ENCODE data around the gene RABGGTA. TPM values are rescaled to one million over a fixed set of nuclear protein-coding genes. Genes with fewer than 3 reads are reported as not detected.
"Not testable (repeated sequence)": the region's sequence is repeated elsewhere in the genome, so short reads cannot be mapped to it uniquely, and the experiment has no call there.

RABGGTA gene
- total and polyA plus RNA-seq, 9 of the 15 experiments (the other 6 are each of a cell fraction or from before 2014, with no cell fraction given) = 4.5 to 24.2 (median 15.5) TPM

DNA sequence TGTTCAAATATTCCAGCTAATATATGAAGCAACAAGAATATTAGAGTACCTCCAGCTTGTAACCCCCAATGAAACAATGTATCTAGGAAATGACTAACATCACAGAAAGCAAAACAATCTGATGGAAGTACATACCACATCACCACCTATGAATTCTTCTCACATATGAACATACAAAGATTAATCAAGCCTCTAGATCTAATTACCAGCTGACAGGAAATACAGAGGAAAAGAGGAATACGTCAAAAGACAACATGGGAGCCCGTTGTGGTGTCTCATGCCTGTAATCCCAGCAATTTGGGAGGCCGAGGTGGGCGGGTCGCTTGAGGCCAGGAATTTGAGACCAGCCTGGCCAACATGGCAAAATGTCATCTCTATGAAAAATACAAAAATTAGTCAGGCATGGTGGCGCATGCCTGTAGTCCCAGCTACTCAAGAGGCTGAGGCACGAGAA lies 46.8 kb downstream of the RABGGTA start:
- Histone ChIP-seq H3K4me2 (ENCODE audit: insufficient read depth, low read length) (no peak overlapping the region), H3K9me1 (ENCODE audit: control insufficient read depth, insufficient read depth, low read length) (no peaks in the 10 kb centered on the region), H3K9ac (ENCODE audit: insufficient read depth in 1 of 2, low read depth in 2 of 2, low read length in 2 of 2) (no peak overlapping the region), H3K4me3 (no peak overlapping the region), H3K79me2 (ENCODE audit: control insufficient read depth, insufficient read depth, low read length) (peaks cover 44% of the 10 kb centered on the region), H4K20me1 (replicated peaks; ENCODE audit: control insufficient read depth, insufficient read depth, low read length) (no peaks in the 10 kb centered on the region), H3K27me3 (ENCODE audit: control insufficient read depth in 2 of 2, insufficient read depth in 2 of 2, low read length in 2 of 2) (no peaks in the 10 kb centered on the region), H3K27ac (ENCODE audit: extremely low read depth, low read depth, low read length) (no peak overlapping the region), H3K9me3 (replicated peaks; ENCODE audit: control insufficient read depth, insufficient read depth, low read depth, low read length) (no peaks in the 10 kb centered on the region), H2AFZ (ENCODE audit: low read depth, low read length) (no peak overlapping the region), H3K36me3 (ENCODE audit: control insufficient read depth, insufficient read depth, low read length) (peaks cover 12% of the 10 kb centered on the region; the same call in 1 of the 3 replicates), H3K4me1 (replicated peaks in 1 of 2; ENCODE audit: control insufficient read depth in 2 of 2, insufficient read depth in 2 of 2, low read length in 2 of 2) (no peaks in the 10 kb centered on the region; a peak in 1 of 5 replicates)
- BruUV-seq (replicated peaks) = no TSS peak
- intact Hi-C loops (cut with micrococcal nuclease) (no loop called here), in situ Hi-C loops (cut with MboI) (no loop called here)
- ChIA-PET POLR2A (interaction anchor here (1.2 kb wide), 1 partner anchor 8 kb away, joined by 4 read pairs; the partner anchor contains the start of gene MDP1), CTCF (ENCODE audit: low intra/inter-chr PET ratio) (no interaction called here)
- 93% methylated on average over 7 of the region's 7 CpGs for WGBS (ENCODE audit: insufficient coverage, low coverage, missing lambda C conversion rate)
- FAIRE-seq = no peak
- TF ChIP-seq, protein P1, sequence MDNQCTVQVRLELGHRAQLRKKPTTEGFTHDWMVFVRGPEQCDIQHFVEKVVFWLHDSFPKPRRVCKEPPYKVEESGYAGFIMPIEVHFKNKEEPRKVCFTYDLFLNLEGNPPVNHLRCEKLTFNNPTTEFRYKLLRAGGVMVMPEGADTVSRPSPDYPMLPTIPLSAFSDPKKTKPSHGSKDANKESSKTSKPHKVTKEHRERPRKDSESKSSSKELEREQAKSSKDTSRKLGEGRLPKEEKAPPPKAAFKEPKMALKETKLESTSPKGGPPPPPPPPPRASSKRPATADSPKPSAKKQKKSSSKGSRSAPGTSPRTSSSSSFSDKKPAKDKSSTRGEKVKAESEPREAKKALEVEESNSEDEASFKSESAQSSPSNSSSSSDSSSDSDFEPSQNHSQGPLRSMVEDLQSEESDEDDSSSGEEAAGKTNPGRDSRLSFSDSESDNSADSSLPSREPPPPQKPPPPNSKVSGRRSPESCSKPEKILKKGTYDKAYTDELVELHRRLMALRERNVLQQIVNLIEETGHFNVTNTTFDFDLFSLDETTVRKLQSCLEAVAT (IDR thresholded peaks at IDR 0.05) = no peak
- TF ChIP-seq, protein P2, sequence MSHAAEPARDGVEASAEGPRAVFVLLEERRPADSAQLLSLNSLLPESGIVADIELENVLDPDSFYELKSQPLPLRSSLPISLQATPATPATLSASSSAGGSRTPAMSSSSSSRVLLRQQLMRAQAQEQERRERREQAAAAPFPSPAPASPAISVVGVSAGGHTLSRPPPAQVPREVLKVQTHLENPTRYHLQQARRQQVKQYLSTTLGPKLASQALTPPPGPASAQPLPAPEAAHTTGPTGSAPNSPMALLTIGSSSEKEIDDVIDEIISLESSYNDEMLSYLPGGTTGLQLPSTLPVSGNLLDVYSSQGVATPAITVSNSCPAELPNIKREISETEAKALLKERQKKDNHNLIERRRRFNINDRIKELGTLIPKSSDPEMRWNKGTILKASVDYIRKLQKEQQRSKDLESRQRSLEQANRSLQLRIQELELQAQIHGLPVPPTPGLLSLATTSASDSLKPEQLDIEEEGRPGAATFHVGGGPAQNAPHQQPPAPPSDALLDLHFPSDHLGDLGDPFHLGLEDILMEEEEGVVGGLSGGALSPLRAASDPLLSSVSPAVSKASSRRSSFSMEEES (CRISPR knock-in tag; IDR thresholded peaks at IDR 0.05) = no peak
- no peak for DNase-seq (ENCODE audit: extremely low read depth in 1 of 4, low spot score in 3 of 4)
- no peak for ATAC-seq

DNA sequence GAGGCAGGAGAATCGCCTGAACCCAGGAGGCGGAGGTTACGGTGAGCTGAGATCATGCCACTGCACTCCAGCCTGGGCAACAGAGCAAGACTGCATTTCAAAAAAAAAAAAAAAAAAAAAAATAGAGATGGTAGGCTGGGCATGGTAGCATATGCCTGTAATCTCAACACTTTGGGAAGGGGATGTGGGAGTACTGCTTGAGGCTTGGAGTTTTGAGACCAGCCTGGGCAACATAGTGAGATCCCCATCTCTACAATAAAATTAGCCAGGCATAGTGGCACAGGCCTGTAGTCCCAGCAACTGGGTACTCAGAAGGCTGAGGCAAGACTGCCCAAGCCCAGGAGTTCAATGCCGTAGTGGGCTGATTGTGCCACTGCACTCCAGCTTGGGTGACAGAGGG lies 48.4 kb downstream of the RABGGTA start:
- peaks cover 38% of the 10 kb centered on the region for H3K79me2 ChIP-seq (ENCODE audit: control insufficient read depth, insufficient read depth, low read length)
- H3K27me3 ChIP-seq (ENCODE audit: control insufficient read depth in 2 of 2, insufficient read depth in 2 of 2, low read length in 2 of 2) = not testable (repeated sequence)

More for the DNA sequence above, 48.4 kb downstream of the RABGGTA start:
- CTCF ChIA-PET (ENCODE audit: low intra/inter-chr PET ratio); intact Hi-C loops (cut with micrococcal nuclease); BruUV-seq (replicated peaks); ATAC-seq; DNase-seq (ENCODE audit: extremely low read depth in 1 of 4, low spot score in 3 of 4); POLR2A ChIA-PET; H4K20me1 ChIP-seq (replicated peaks; ENCODE audit: control insufficient read depth, insufficient read depth, low read length); H3K27ac ChIP-seq (ENCODE audit: extremely low read depth, low read depth, low read length); in situ Hi-C loops (cut with MboI); H3K4me3 ChIP-seq; H2AFZ ChIP-seq (ENCODE audit: low read depth, low read length); H3K9me3 ChIP-seq (replicated peaks; ENCODE audit: control insufficient read depth, insufficient read depth, low read depth, low read length); H3K9me1 ChIP-seq (ENCODE audit: control insufficient read depth, insufficient read depth, low read length); H3K4me1 ChIP-seq (replicated peaks in 1 of 2; ENCODE audit: control insufficient read depth in 2 of 2, insufficient read depth in 2 of 2, low read length in 2 of 2); H3K9ac ChIP-seq (ENCODE audit: insufficient read depth in 1 of 2, low read depth in 2 of 2, low read length in 2 of 2); H3K4me2 ChIP-seq (ENCODE audit: insufficient read depth, low read length); FAIRE-seq: not testable (repeated sequence)
- H3K36me3 ChIP-seq (ENCODE audit: control insufficient read depth, insufficient read depth, low read length) = peaks cover 12% of the 10 kb centered on the region; the same call in 2 of the 3 replicates
- WGBS (ENCODE audit: insufficient coverage, low coverage, missing lambda C conversion rate) = 83% methylated on average over 3 of the region's 4 CpGs

Data from K562 (cell line).